H1 (cell line): Measurements from ENCODE around the gene SLC1A7. TPM values are rescaled to one million over a fixed set of nuclear protein-coding genes. Genes with fewer than 3 reads are reported as not detected.

Experiments
- CTCF ChIA-PET: fragments of 300-600 bp; sonication (Branson Sonifier 250); formaldehyde crosslinking; loops from one replicate; lab custom pipeline; 2021; ENCODE audit not compliant: partially characterized antibody; lab: Charles Lee
- POLR2A ChIA-PET: fragments of 300-600 bp; sonication (Branson Sonifier 250); formaldehyde crosslinking; loops from one replicate; lab custom pipeline; 2021; ENCODE audit warnings: inconsistent platforms; ENCODE audit not compliant: partially characterized antibody; lab: Charles Lee
- DNase-seq, 2 experiments: peaks; one replicate each; pipeline versions ENCODE4 v3.0.0 to v3.0.0-alpha.2; 2010 to 2022; ENCODE audit warnings: low spot score in 2 of 2, low read depth in 1 of 2, mixed read lengths in 1 of 2
- FAIRE-seq: peaks from 2 replicates; lab custom pipeline; 2011; peaks lifted over from hg19 to GRCh38; lab: Jason Lieb, UNC
- H2AFZ ChIP-seq: 2 replicates; pipeline ENCODE4 v1.8.1; 2012; ENCODE audit warnings: low read length, inconsistent platforms
- H2AK5ac ChIP-seq: 2 replicates; pipeline ENCODE4 v1.6.1; 2013; ENCODE audit warnings: low read depth, low read length
- H2BK120ac ChIP-seq: replicated peaks from 2 replicates; pipeline ENCODE3; 2013; ENCODE audit warnings: low read depth, low read length, inconsistent platforms
- H2BK12ac ChIP-seq: 2 replicates; pipeline ENCODE4 v1.6.1; 2013; ENCODE audit warnings: low read depth, low read length
- H2BK15ac ChIP-seq: 2 replicates; pipeline ENCODE4 v1.6.1; 2013; ENCODE audit warnings: low read length
- H2BK20ac ChIP-seq: 2 replicates; pipeline ENCODE4 v1.6.1; 2013; ENCODE audit warnings: low read length
- H2BK5ac ChIP-seq: 2 replicates; pipeline ENCODE4 v1.6.1; 2013; ENCODE audit warnings: low read depth, low read length
- H3K14ac ChIP-seq: 2 replicates; pipeline ENCODE4 v1.6.1; 2013; ENCODE audit warnings: inconsistent platforms; ENCODE audit not compliant: insufficient read length
- H3K18ac ChIP-seq: 2 replicates; pipeline ENCODE4 v1.6.1; 2013; ENCODE audit warnings: low read length; ENCODE audit errors: extremely low read depth
- H3K23ac ChIP-seq: 2 replicates; pipeline ENCODE4 v1.6.1; 2013; ENCODE audit warnings: inconsistent platforms; ENCODE audit not compliant: insufficient read length
- H3K23me2 ChIP-seq: 2 replicates; pipeline ENCODE4 v1.6.1; 2013; ENCODE audit warnings: low read depth, low read length
- H3K27ac ChIP-seq: 2 replicates; pipeline ENCODE4 v1.6.1; 2011; ENCODE audit warnings: low read depth, low read length, inconsistent platforms
- H3K27me3 ChIP-seq, 4 experiments: replicated peaks in 1 of 4; 1 replicate in 1 of 4; 2 replicates in 3 of 4; pipeline versions ENCODE4 v1.6.1 to v1.8.1; 2011 to 2013; ENCODE audit warnings: low read length in 3 of 4, mild to moderate bottlenecking in 3 of 4, inconsistent platforms in 2 of 4, mixed read lengths in 2 of 4, moderate library complexity in 1 of 4; ENCODE audit not compliant: control insufficient read depth in 3 of 4, insufficient read depth in 3 of 4; ENCODE audit errors: extremely low read depth in 1 of 4
- H3K36me3 ChIP-seq, 4 experiments: 2 replicates each; pipeline versions ENCODE4 v1.6.1 to v1.8.1; 2011 to 2013; ENCODE audit warnings: mild to moderate bottlenecking in 4 of 4, low read length in 3 of 4, moderate library complexity in 2 of 4, control low read depth in 1 of 4, inconsistent platforms in 1 of 4; ENCODE audit not compliant: insufficient read depth in 4 of 4, control insufficient read depth in 2 of 4
- H3K4ac ChIP-seq: replicated peaks from 2 replicates; pipeline ENCODE3; 2013; ENCODE audit warnings: low read length, low read depth, mixed read lengths, inconsistent platforms; ENCODE audit not compliant: insufficient read length
- H3K4me1 ChIP-seq, 4 experiments: replicated peaks in 1 of 4; 1 replicate in 1 of 4; 2 replicates in 3 of 4; pipeline versions ENCODE4 v1.6.1 to v1.8.1; 2011 to 2013; ENCODE audit warnings: low read length in 3 of 4, inconsistent platforms in 2 of 4, mixed read lengths in 1 of 4; ENCODE audit not compliant: insufficient read depth in 4 of 4, control insufficient read depth in 3 of 4
- H3K4me2 ChIP-seq, 2 experiments: 2 replicates each; pipeline versions ENCODE4 v1.6.1 to v1.8.1; 2011 to 2013; ENCODE audit warnings: low read depth in 2 of 2, low read length in 2 of 2, control low read depth in 1 of 2, inconsistent platforms in 1 of 2, mild to moderate bottlenecking in 1 of 2; ENCODE audit not compliant: insufficient read depth in 1 of 2
- H3K4me3 ChIP-seq, 4 experiments: fragments of 200-600, 300-600 bp in 1 of 4; sonication (generic), shearing (Covaris generic), sonication (Bioruptor Twin) in 1 of 4; 2 replicates each; pipeline versions ENCODE4 v1.5.1 to v1.8.1; 2011 to 2016; ENCODE audit warnings: low read length in 4 of 4, low read depth in 3 of 4, control low read depth in 2 of 4, inconsistent platforms in 2 of 4, mild to moderate bottlenecking in 2 of 4, mixed read lengths in 1 of 4, moderate library complexity in 1 of 4; ENCODE audit not compliant: insufficient read depth in 2 of 4; ENCODE audit errors: extremely low read depth in 1 of 4
- H3K56ac ChIP-seq: replicated peaks from 2 replicates; pipeline ENCODE3; 2013; ENCODE audit warnings: low read depth, mild to moderate bottlenecking, mixed read lengths, low read length, inconsistent platforms; ENCODE audit not compliant: insufficient read length
- H3K79me1 ChIP-seq: 2 replicates; pipeline ENCODE4 v1.6.1; 2013; ENCODE audit warnings: low read depth, low read length, control low read depth
- H3K79me2 ChIP-seq, 2 experiments: 2 replicates each; pipeline versions ENCODE4 v1.6.1 to v1.8.1; 2012 to 2013; ENCODE audit warnings: low read length in 2 of 2, mild to moderate bottlenecking in 2 of 2, inconsistent platforms in 1 of 2; ENCODE audit not compliant: insufficient read depth in 2 of 2, control insufficient read depth in 1 of 2
- H3K9ac ChIP-seq, 4 experiments: replicated peaks in 1 of 4; 1 replicate in 1 of 4; 2 replicates in 3 of 4; pipeline versions ENCODE4 v1.6.1 to v1.8.1; 2011 to 2013; ENCODE audit warnings: low read depth in 3 of 4, low read length in 3 of 4, control low read depth in 2 of 4, mild to moderate bottlenecking in 2 of 4, moderate library complexity in 2 of 4, inconsistent platforms in 1 of 4; ENCODE audit errors: extremely low read depth in 1 of 4
- H3K9me3 ChIP-seq, 2 experiments: 2 replicates each; pipeline versions ENCODE4 v1.6.1 to v1.8.1; 2012 to 2013; ENCODE audit warnings: mild to moderate bottlenecking in 2 of 2, moderate library complexity in 2 of 2, control low read depth in 1 of 2, inconsistent platforms in 1 of 2, low read depth in 1 of 2, low read length in 1 of 2, mixed read lengths in 1 of 2; ENCODE audit not compliant: insufficient read depth in 2 of 2
- H4K20me1 ChIP-seq, 2 experiments: replicated peaks in 1 of 2; 2 replicates each; pipeline versions ENCODE3 to v1.8.1; 2011 to 2013; ENCODE audit warnings: inconsistent platforms in 2 of 2, low read length in 2 of 2, mild to moderate bottlenecking in 1 of 2; ENCODE audit not compliant: insufficient read depth in 2 of 2, control insufficient read depth in 1 of 2
- H4K5ac ChIP-seq: 2 replicates; pipeline ENCODE4 v1.6.1; 2013; ENCODE audit warnings: low read length, low read depth, mixed read lengths, inconsistent platforms; ENCODE audit not compliant: insufficient read length
- H4K8ac ChIP-seq: 2 replicates; pipeline ENCODE4 v1.8.0; 2013; ENCODE audit warnings: mild to moderate bottlenecking, moderate library complexity, low read length, inconsistent platforms; ENCODE audit not compliant: insufficient read depth; ENCODE audit errors: extremely low read depth
- H4K91ac ChIP-seq: replicated peaks from 2 replicates; pipeline ENCODE3; 2013; ENCODE audit warnings: low read length, mixed read lengths, inconsistent platforms; ENCODE audit not compliant: insufficient read length
- CBX5 ChIP-seq: fragments of 300-800, 300-1000 bp; sonication (generic); IDR thresholded peaks from 2 replicates; pipeline ENCODE4 v1.7.1; 2016; ENCODE audit warnings: antibody characterized with exemption, low read length, low read depth
- CBX8 ChIP-seq: fragments of 300-800, 300-1000 bp; sonication (generic); IDR thresholded peaks from 2 replicates; pipeline ENCODE4 v1.7.1; 2016; ENCODE audit warnings: low read depth, low read length, borderline replicate concordance
- GTF2F1 ChIP-seq: IDR thresholded peaks from 2 replicates; pipeline ENCODE4 v1.6.1; 2012; ENCODE audit warnings: low read depth, low read length, improper control_type of control experiment, borderline replicate concordance
- KDM4A ChIP-seq: IDR thresholded peaks from one replicate; pipeline ENCODE4 v1.7.1; 2012; ENCODE audit warnings: low read depth, mild to moderate bottlenecking, moderate library complexity, low read length, inconsistent platforms; ENCODE audit not compliant: severe bottlenecking
- SIRT6 ChIP-seq: IDR thresholded peaks from one replicate; pipeline ENCODE4 v1.7.1; 2012; ENCODE audit warnings: low read length, inconsistent platforms
- SIX5 ChIP-seq: IDR thresholded peaks from 2 replicates; pipeline ENCODE4 v1.6.1; 2011; ENCODE audit warnings: mild to moderate bottlenecking, low read depth, low read length
- TAF7 ChIP-seq: optimal IDR thresholded peaks from 2 replicates; pipeline ENCODE3; 2011; ENCODE audit warnings: low read depth, mild to moderate bottlenecking, inconsistent platforms, low read length, moderate library complexity, borderline replicate concordance
- YY1 ChIP-seq: IDR thresholded peaks from 2 replicates; pipeline ENCODE4 v1.6.1; 2011; ENCODE audit warnings: low read depth, mild to moderate bottlenecking, low read length
- ZNF274 ChIP-seq: IDR thresholded peaks from 2 replicates; pipeline ENCODE4 v1.7.0; 2012; ENCODE audit warnings: low read length, borderline replicate concordance; ENCODE audit errors: extremely low read depth
- WGBS, 2 experiments: shearing (Covaris generic) in 1 of 2; methylation state at CpG; one replicate each; pipeline versions ENCODE4 v1.1.6 to v1.1.7; 2013 to 2015; ENCODE audit warnings: low lambda C conversion rate in 2 of 2, mixed read lengths in 2 of 2, inconsistent platforms in 1 of 2, low coverage in 1 of 2, missing lambda C conversion rate in 1 of 2; ENCODE audit not compliant: insufficient replicate concordance in 2 of 2, insufficient coverage in 1 of 2, insufficient read length in 1 of 2; ENCODE audit errors: extremely low coverage in 1 of 2, missing lambda C conversion rate in 1 of 2; 5-methylcytosine and 5-hydroxymethylcytosine counted together
- polyA plus RNA-seq, 7 experiments: library from polyadenylated mRNA; depleted of rRNA in 3 of 7; stranded (reverse) in 5 of 7; unstranded in 2 of 7; fragments of >200 nt in 5 of 7; fragments of 200-250 nt in 2 of 7; gene quantifications; 1 replicate in 5 of 7; 2 replicates in 1 of 7; 4 replicates in 1 of 7; pipeline versions ENCODE4 v1.2.1 to v1.2.3, GENCODE V29; 2011 to 2013; ENCODE audit warnings: missing spikeins in 2 of 7, mixed read lengths in 2 of 7
- total RNA-seq: library from RNA; stranded (reverse); fragmentation: NEBNext Ultra II Directional; extraction: Animal tissue kit (Norgen Biotek cat#: 25700); gene quantifications from 2 replicates; pipeline ENCODE4 v1.2.1, GENCODE V29; 2021
- TF ChIP-seq, protein P1 (sequence below): IDR thresholded peaks from 2 replicates; pipeline ENCODE4 v1.6.1; 2012; ENCODE audit warnings: inconsistent platforms
- TF ChIP-seq, protein P2 (sequence below): IDR thresholded peaks from 2 replicates; pipeline ENCODE4 v1.6.1; 2011; ENCODE audit warnings: low read depth, mild to moderate bottlenecking, low read length; ENCODE audit not compliant: insufficient read depth

SLC1A7 gene
- total and polyA plus RNA-seq, 2 of the 8 experiments (the other 6 are each of a cell fraction or from before 2014, with no cell fraction given), result not detected

DNA sequence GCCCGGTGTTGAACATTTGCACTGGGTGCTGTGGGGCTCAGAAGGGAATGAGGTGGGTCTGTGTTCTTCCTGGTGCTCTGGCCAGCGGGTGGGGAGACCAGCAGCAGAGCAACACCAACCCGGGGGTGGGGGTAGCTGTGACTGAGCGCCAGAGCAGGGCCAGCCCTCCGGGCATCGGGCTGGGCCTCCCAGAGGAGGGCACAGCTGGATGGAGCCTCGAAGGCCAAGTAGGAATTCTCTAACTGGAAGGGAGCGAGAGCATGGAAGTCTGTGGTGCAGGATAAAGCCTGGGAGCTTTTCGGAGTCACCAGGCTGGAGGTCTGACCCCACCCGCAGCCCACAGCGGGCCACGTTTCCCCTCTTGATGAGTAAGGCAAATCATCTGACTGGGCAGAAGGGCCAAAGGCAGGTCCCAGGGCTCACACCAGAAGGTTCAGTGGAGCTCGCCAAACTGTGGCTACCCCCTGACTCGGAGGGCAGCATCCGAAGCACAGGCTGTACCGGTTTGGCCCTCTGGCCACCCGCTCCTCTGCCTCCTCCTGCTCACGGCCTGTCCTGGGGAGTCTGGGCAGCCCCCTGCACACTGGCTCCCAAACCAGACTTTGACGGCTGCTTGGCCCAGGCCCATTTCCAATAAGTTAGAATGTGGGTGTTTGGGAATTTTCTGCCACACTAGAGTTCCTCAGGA, 18.8 kb downstream of the SLC1A7 start:
- Histone ChIP-seq H4K20me1 (no peaks in the 10 kb centered on the region), H3K18ac (no peak overlapping the region; the same call in 1 of the 2 replicates), H3K79me1 (no peaks in the 10 kb centered on the region), H2BK12ac (no peak overlapping the region), H2BK15ac (no peak overlapping the region), H3K79me2 (no peaks in the 10 kb centered on the region), H3K4me1 (peaks cover 0 to 24% (median 8%) of the 10 kb centered on the region in 4 experiments; a peak in 6 of 7 replicates), H3K14ac (no peak overlapping the region), H3K56ac (no peak overlapping the region), H2BK120ac (no peak overlapping the region), H3K27ac (no peak overlapping the region), H3K27me3 (no peaks in the 10 kb centered on the region; a peak in 2 of 7 replicates), H3K4ac (no peak overlapping the region), H2AK5ac (no peak overlapping the region), H4K91ac (no peak overlapping the region), H3K23ac (no peak overlapping the region), H3K36me3 (no peaks in the 10 kb centered on the region), H3K9ac (no peak overlapping the region), H3K9me3 (no peaks in the 10 kb centered on the region; a peak in 1 of 4 replicates), H3K4me3 (no peak overlapping the region), H2BK5ac (no peak overlapping the region), H4K5ac (no peak overlapping the region), H2BK20ac (no peak overlapping the region), H3K4me2 (no peak overlapping the region), H3K23me2 (0 out of 2 replicates have a peak, but pooled peaks cover 3% of the 10 kb centered on the region), H4K8ac (peak overlapping the region; percentile 53; the same call in 1 of the 2 replicates), H2AFZ (no peak overlapping the region)
- DNase-seq (no peak), FAIRE-seq (no peak)
- 90% methylated on average over 18 of the region's 19 CpGs; no CpG with 5 or more reads in 1 of the 2 experiments for WGBS, 2 experiments
- TF ChIP-seq GTF2F1 (no peak), CBX8 (no peak), SIRT6 (no peak), SIX5 (no peak), ZNF274 (no peak), CBX5 (no peak), YY1 (no peak), KDM4A (no peak), TAF7 (no peak)
- TF ChIP-seq, protein P1, sequence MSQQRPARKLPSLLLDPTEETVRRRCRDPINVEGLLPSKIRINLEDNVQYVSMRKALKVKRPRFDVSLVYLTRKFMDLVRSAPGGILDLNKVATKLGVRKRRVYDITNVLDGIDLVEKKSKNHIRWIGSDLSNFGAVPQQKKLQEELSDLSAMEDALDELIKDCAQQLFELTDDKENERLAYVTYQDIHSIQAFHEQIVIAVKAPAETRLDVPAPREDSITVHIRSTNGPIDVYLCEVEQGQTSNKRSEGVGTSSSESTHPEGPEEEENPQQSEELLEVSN, result no peak
- TF ChIP-seq, protein P2, sequence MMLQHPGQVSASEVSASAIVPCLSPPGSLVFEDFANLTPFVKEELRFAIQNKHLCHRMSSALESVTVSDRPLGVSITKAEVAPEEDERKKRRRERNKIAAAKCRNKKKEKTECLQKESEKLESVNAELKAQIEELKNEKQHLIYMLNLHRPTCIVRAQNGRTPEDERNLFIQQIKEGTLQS, result no peak
- CTCF ChIA-PET, result interaction anchor here (1.0 to 2.3 kb wide), 6 partner anchors 10 to 129 kb away, joined by 3 to 6 read pairs (median 4); no protein-coding TSS in a partner anchor
- POLR2A ChIA-PET, result interaction anchor here (1.1 kb wide), 1 partner anchor 15 kb away, joined by 3 read pairs; no protein-coding TSS in a partner anchor
